Activated T-cell treated with anti-CD3 and anti-CD28 coated beads for 4 hours (primary cell): ENCODE data around the gene SORCS2.

ENCODE experiments used
- DNase-seq: peaks from one replicate; pipeline ENCODE4 v3.0.0-alpha.2; 2020

Gene SORCS2

DNA sequence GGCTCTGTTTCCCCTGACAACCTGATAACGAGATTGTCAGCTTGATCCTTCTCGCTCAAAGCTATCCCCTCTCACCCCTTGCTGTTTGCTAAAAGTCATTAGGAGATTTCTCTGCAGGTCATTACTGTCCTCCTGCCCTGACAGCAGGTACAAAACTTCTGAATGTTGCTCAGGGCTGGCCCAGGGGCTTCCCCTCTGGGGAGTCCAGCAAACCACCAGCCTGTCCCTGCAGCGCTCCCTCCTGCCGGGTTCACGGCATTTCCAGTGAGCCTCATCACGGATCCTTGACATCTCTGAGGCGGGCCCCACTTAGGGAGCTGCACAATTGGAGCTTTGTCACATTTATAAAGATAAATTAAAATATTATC is 5.2 kb upstream of the SORCS2 start:
- no peak for DNase-seq

GRCh38 chr4:7187691-7188090 is 4.6 kb upstream of the SORCS2 start:
- no peak for DNase-seq

DNA sequence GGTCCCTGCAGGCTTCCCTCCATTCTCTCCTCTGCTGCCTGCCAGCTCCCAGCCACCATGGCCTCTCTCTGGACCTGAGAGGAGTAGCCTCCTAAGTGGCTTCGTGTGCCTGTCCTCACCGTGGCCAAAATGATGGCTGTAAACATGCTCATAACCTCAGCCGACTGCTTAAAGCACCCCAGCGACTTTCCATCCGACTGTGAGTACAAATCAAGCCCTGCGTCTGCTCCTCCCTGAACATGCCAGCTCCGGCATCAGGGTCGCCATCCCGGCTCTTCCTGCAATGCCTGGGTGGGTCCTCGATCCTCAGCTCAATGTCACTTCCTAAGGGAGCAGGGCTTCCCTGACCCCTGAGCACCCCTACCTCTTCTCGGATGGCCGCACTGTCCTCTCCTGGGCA is 3.3 kb upstream of the SORCS2 start:
- DNase-seq, result no peak

DNA sequence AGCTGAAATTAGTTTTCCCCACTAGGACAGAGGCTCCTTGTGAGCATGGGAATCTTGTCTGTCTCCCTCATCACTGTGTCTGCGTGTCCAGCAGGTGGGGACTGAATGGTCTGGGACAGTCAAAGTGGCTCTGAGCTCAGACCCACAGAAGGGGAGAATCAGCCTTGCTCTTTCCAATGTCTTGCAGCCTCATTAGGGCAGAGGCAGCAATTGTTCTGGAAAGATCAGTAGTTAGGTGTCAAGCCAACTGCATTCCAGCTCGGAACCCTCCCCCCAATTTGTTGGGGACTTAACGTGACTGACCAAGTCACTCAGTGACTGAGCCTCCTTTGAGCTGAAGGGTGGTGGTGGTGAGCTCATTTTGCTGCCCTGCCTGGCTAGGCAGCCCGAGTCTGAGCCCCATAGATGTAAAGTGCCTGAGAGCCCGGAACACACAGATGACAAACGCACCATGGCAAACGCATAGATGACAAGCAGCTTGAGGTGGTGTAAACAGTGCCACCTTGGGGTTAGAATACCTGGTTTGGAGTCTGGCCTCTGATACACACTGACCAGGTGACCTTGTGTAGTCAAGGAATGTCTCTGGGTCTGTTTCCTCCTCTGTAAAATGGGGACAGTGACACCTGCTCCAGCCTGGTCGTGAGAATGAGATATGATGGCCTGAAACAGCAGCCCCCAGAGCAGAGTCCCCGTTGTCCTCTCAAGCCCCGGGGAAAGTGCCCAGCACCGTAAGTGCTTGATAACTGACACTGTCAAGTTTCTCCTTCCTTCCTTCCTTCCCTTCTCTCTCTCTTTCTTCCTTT is 2.7 kb upstream of the SORCS2 start:
- DNase-seq, result no peak

- no peak for DNase-seq
Measured at GRCh38 chr4:7190278-7190594, 2.1 kb upstream of the SORCS2 start.

DNA sequence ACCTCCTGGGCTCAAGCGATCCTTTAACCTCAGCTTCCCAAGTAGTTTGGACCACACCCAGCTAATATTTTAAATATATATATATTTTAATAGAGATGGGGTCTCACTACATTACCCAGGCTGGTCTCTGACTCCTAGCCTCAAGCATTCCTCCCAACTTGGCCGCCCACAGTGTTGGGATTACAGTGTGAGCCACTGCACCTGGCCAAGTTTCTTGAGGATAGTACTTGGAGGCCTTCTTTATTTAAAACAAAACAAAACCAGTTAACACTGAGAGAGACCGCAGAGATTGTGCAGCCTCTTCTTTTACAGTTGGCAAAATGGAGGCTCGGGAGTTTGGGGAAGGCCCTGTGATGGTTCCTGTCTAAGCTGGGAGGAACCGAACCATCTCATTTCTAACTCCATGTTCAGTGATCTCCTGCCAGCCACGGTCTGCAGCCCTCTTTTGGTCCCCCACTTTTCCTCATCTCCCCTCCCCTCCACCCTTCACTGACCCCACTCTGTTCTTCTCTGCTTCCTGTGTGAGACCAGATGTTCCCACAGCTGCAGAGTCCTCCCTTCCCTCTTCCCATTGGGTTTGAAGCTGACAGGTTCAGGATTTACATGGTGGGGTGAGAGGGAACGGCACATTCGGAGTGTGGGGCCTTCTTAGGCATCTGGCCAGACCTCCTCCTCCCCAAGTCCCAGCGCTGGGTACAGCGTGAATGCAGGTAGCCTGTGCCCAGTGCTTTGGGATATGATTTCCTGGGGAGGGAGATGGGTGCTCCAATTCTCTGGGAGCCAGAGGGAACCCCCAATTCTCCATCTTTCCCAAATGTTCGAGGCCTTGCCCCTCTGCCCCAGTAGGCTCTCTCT is 1.4 kb upstream of the SORCS2 start:
- no peak for DNase-seq

DNA sequence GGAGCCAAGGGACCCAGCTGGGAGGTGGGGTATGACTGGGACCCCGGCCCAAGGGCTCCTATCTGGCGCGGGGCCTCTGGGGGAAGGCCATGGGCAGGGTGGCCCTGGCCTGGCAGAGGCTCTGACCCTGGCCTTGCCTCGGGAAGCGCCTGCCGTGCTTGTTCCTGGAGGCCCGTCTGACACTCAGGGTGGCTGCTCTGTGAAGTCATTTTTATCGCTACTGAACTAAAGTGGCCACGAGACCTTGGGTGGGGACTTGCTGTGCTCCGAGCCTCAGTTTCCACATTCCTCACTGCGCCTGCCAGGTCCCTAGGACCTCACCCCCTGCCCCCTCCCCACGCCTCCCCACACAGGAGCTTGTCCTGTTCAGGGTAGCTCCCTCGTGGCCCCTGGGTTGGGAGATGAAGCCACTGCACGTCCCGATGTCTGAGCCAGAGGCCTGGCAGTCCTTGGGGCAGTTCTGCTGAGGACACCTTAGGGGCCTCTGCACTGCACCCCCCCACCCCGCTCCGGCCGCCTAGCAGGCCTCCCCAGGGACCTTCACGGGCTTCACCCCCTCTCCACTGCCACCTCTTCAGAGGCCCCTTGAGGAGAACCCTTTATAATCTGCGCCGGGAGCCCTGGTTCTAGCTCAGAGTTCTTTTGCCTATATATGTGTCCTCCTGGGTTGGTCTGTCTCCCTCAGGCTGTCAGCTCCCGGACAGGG is 639 bp upstream of the SORCS2 start:
- DNase-seq, result no peak

- DNase-seq, result no peak
Measured at GRCh38 chr4:7193030-7193958, 956 bp downstream of the SORCS2 start.

- no peak for DNase-seq
Measured at GRCh38 chr4:7194251-7195140, 2.2 kb downstream of the SORCS2 start.

DNA sequence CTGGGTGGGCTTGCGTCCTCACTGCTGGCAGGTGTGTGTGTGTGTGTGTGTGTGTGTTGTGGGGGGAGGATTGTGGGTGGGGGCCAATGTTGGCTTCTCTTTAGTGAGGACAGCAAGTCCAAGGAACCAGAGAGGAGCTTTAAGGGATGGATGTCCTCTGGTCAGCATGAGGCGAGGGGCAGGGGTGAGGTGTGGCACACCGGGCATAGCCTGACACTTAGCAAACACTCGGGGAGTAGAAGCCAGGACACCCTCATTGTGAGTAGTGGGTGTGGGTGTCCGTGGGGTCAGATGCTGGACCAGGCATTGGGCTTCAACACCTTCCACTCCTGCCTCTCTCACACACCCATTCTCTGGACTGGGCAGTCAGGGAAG is 2.8 kb downstream of the SORCS2 start:
- DNase-seq, result no peak

DNA sequence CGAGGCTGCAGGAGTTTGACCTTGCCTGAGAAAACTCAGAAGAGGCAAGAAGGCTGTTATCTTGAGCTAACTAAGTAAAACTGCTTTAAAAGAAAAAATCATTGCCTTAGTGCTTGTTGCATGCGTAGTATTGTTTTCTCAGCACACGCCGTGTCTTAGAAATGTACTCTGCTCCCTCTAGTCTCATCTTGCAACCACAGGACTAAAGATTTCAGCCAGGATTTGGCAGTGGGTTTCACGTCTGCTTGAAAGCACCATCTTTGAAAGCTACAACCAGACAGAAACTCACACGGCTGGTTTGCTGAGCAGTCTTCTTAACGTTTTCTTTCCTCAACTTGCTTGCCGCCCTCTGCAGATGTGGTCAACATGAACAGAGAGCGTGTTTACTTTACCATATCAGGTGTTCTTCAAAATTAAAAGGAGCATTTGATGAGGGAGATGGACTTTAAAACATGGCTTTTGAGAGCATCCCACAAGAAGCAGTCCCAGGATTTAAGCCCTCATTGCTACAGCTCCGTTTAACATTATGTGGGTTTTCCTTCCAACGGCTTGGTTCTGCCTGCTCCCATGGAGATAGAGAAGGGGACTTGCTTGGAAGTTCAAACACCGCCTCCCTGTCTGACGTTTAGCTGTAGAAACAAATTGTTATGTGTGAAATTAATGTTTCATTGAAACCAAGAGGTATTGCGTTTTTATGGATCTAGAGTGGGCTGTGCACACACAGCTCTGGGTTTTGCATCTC is 3.4 kb downstream of the SORCS2 start:
- DNase-seq, result no peak

DNA sequence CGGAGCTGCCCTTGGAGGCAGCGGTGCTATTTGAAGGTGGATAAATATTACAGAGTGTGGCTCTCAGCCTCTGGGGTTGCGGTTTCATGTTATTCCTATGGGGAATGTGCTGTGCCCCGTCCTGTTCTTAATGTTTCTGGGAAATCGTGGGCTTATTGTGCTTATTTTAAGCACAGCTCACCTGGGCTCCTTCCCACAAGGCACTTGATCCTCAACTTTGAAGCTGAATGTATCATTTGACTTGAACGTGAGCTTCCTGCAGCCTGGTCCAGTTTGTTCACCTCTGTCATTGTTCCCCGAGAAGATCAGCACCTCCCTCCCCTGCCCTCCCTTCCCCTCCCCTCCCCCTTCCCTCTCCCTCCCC is 3.9 kb downstream of the SORCS2 start:
- DNase-seq, result no peak

DNA sequence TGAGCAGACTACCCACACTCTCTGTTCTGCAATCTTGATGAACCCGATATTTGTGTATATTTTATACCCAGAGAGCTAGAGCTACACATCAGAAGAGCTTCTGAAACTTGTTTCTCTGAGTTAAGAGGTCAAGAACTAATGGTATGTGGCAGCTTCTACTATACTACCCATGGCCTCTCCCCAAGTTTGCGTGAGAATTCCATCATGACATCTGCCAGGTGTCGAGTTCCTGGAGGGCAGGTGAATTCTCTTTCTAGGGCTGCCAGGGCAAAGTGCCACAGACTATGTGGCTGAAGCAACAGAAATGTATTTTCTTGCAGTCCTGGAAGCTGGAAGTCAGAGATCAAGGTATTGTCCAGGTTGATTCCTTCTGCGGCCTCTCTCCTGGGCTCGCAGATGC is 4.4 kb downstream of the SORCS2 start:
- DNase-seq, result no peak

- DNase-seq, result no peak
Measured at GRCh38 chr4:7197910-7198309, 5.6 kb downstream of the SORCS2 start.

- no peak for DNase-seq
Measured at GRCh38 chr4:7198440-7199128, 6.2 kb downstream of the SORCS2 start.

- no peak for DNase-seq
Measured at GRCh38 chr4:7199129-7199725, 6.9 kb downstream of the SORCS2 start.

- no peak for DNase-seq
Measured at GRCh38 chr4:7199771-7200441, 7.6 kb downstream of the SORCS2 start.

- no peak for DNase-seq
Measured at GRCh38 chr4:7200801-7201200, 8.5 kb downstream of the SORCS2 start.
